Ovary (tissue), 3 donors: ENCODE data around the gene ST3GAL6.

Experiments used
- POLR2A ChIP-seq: fragments of 450-650 bp; IDR thresholded peaks from one replicate; pipeline ENCODE4 v1.6.1; 2017; ENCODE audit warnings: antibody characterized with exemption, mild to moderate bottlenecking, moderate library complexity
- TF ChIP-seq, protein P1 (sequence below), 3 donors: fragments of 450-650 bp in 2 of 3; fragments of 200-600 bp in 1 of 3; IDR thresholded peaks; one replicate each; pipeline versions ENCODE4 v1.5.1 to v1.8.0; 2016 to 2022; ENCODE audit warnings: antibody characterized with exemption in 3 of 3, mild to moderate bottlenecking in 1 of 3
- donor health status: DM: no; HTN: no; CAD: no.

DNA sequence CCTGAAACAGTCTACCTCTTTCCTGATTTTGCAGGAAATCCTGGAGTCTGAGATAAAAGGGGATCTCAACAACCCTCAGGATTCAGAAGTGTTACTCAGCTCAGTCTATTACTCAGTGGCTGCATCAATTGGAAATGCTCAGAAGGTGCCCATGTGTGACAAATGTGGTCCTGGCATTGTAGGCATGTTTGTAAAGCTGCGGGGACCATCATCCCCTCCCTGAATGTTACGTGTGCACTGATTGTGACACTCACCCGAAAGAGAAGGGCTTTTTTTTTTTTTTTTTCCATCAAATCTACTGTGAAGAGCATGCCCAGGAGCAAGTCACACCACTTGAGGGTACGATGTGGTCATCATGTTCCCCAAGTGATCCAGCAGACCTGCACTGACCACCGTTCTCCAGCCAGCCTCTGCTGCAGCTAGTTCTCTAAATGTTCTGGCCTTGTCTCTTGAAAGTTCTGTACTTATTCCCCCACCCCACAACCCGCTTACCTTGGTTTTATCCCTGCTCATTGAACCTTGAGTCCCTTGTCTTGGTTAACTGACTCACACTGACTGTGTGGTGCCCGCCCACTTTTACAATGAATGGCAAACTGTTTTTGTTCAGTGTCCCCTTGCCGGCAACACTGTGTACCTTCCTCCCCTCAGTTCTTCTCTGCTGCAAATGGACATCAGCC lies 19.8 kb downstream of the ST3GAL6 start:
- TF ChIP-seq, protein P1, sequence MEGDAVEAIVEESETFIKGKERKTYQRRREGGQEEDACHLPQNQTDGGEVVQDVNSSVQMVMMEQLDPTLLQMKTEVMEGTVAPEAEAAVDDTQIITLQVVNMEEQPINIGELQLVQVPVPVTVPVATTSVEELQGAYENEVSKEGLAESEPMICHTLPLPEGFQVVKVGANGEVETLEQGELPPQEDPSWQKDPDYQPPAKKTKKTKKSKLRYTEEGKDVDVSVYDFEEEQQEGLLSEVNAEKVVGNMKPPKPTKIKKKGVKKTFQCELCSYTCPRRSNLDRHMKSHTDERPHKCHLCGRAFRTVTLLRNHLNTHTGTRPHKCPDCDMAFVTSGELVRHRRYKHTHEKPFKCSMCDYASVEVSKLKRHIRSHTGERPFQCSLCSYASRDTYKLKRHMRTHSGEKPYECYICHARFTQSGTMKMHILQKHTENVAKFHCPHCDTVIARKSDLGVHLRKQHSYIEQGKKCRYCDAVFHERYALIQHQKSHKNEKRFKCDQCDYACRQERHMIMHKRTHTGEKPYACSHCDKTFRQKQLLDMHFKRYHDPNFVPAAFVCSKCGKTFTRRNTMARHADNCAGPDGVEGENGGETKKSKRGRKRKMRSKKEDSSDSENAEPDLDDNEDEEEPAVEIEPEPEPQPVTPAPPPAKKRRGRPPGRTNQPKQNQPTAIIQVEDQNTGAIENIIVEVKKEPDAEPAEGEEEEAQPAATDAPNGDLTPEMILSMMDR (IDR thresholded peaks at IDR 0.05), result no peak
- TF ChIP-seq POLR2A, result no peak
